ENCODE results near the gene COMMD1. TPM values are rescaled to one million over a fixed set of nuclear protein-coding genes. Genes with fewer than 3 reads are reported as not detected.
"Not testable (repeated sequence)": the region's sequence is repeated elsewhere in the genome, so short reads cannot be mapped to it uniquely, and the experiment has no call there.

COMMD1 gene
- total RNA-seq, result 36.1 and 39.7 TPM in 2 replicates
- long read RNA-seq, transcript COMMD1-201 (3 exons, 911 nt), result major isoform, 17 of 23 reads
- long read RNA-seq, partial matches to known transcripts, result 0 of 23 reads
- long read RNA-seq, other reads (novel, unspliced or antisense), result 6 of 23 reads

DNA sequence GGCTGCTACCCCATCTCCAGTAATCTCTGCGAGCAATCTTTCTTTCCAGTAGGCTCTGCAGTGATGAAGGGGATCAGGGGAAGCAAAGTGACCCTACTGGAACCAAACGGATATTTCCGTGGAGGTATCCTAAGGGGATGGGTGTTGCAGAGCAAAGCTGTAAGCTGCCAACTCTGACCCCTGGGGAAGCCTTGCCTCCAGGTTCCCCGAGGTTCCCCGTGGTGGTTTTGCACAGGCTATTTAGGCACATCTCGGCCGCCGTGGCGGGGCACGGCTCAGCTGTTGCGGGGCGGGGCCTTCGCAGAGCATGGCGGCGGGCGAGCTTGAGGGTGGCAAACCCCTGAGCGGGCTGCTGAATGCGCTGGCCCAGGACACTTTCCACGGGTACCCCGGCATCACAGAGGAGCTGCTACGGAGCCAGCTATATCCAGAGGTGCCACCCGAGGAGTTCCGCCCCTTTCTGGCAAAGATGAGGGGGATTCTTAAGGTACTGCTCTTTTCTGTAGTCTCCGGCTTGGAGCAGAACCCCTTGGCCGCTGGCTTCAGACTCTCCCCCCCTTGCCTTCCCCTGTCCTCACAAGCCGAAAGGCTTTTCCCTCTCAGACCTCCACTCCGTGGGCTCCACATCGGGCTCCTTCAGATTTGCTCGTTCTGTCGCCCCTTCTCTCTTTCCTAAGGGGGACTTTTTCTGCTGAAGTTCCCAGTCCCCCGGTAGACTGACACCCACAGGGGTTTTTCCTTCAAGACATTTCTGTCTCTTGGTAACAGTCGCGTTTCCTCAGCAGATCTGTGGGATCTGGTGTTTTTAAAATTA lies at the start of gene COMMD1:
COMMD1 (plus strand) TSS at position 303 of the 814 bp plus-strand sequence; CDS start at position 308, 5 bp downstream.
- H3K4me1 Mint-ChIP-seq (ENCODE audit: unreplicated experiment), result peaks cover 8% of the 10 kb centered on the region
- no peaks in the 10 kb centered on the region for H3K36me3 Mint-ChIP-seq (ENCODE audit: unreplicated experiment)
- TF ChIP-seq, protein P1, sequence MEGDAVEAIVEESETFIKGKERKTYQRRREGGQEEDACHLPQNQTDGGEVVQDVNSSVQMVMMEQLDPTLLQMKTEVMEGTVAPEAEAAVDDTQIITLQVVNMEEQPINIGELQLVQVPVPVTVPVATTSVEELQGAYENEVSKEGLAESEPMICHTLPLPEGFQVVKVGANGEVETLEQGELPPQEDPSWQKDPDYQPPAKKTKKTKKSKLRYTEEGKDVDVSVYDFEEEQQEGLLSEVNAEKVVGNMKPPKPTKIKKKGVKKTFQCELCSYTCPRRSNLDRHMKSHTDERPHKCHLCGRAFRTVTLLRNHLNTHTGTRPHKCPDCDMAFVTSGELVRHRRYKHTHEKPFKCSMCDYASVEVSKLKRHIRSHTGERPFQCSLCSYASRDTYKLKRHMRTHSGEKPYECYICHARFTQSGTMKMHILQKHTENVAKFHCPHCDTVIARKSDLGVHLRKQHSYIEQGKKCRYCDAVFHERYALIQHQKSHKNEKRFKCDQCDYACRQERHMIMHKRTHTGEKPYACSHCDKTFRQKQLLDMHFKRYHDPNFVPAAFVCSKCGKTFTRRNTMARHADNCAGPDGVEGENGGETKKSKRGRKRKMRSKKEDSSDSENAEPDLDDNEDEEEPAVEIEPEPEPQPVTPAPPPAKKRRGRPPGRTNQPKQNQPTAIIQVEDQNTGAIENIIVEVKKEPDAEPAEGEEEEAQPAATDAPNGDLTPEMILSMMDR (IDR thresholded peaks at IDR 0.05), result no peak
- peak within 1 kb of the TSS; percentile 98 for H3K4me3 Mint-ChIP-seq (ENCODE audit: unreplicated experiment)
- peak; percentile 88 for DNase-seq (ENCODE audit: extremely low spot score, unreplicated experiment)
- no peaks in the 10 kb centered on the region for H3K9me3 Mint-ChIP-seq (ENCODE audit: unreplicated experiment)
- peak within 1 kb of the TSS; percentile 91 for H3K27ac Mint-ChIP-seq (ENCODE audit: unreplicated experiment)
- no peaks in the 10 kb centered on the region for H3K27me3 Mint-ChIP-seq (ENCODE audit: unreplicated experiment)

DNA sequence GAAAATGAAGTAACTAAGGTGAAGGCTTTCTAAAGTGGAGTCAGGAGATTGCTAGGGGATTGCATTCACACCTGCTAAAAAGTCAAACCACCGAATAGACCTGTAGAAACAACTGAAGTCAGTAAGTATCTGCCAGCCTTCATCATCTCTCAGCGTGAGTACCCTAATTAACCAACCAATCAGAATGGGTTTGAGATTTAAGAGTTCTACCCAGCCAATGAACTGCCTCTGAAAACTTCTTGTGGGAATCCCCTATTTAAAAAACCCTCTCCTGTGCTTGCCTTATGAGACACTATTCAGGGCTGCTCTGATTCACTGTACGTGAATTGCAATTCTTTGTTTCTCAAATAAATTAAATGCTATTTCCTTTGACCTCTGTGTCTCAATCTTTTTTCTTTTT lies 48.2 kb upstream of the COMMD1 start:
- Mint-ChIP-seq H3K27ac (ENCODE audit: unreplicated experiment) (no peak overlapping the region), H3K9me3 (ENCODE audit: unreplicated experiment) (no peaks in the 10 kb centered on the region), H3K4me3 (ENCODE audit: unreplicated experiment) (no peak overlapping the region), H3K36me3 (ENCODE audit: unreplicated experiment) (no peaks in the 10 kb centered on the region), H3K4me1 (ENCODE audit: unreplicated experiment) (peaks cover 15% of the 10 kb centered on the region), H3K27me3 (ENCODE audit: unreplicated experiment) (no peaks in the 10 kb centered on the region)
- no peak for DNase-seq (ENCODE audit: extremely low spot score, unreplicated experiment)
- TF ChIP-seq, protein P1 (IDR thresholded peaks at IDR 0.05), result no peak

DNA sequence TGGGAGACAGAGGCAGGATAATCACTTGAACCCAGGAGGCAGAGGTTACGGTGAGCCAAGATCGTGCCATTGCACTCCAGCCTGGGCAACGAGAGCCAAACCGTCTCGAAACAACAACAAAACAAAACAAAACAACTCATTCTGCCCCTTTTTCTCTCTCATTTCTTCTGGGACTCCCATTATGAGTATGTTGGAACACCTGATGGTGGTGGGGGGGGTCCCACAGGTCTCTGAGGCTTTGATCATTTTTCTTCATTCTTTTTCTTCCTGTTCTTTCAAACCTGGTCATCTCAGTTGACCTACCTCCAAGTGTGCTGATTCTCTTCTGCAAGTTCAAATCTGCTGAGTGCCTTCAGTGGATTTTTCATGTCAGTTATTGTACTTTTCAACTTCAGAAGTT lies 43.4 kb upstream of the COMMD1 start:
- Mint-ChIP-seq H3K27me3 (ENCODE audit: unreplicated experiment) (no peaks in the 10 kb centered on the region), H3K9me3 (ENCODE audit: unreplicated experiment) (peaks cover 3% of the 10 kb centered on the region), H3K36me3 (ENCODE audit: unreplicated experiment) (peaks cover 26% of the 10 kb centered on the region), H3K4me3 (ENCODE audit: unreplicated experiment) (no peak overlapping the region), H3K4me1 (ENCODE audit: unreplicated experiment) (no peaks in the 10 kb centered on the region), H3K27ac (ENCODE audit: unreplicated experiment) (no peak overlapping the region)
- DNase-seq (ENCODE audit: extremely low spot score, unreplicated experiment), result no peak
- TF ChIP-seq, protein P1 (IDR thresholded peaks at IDR 0.05), result no peak

DNA sequence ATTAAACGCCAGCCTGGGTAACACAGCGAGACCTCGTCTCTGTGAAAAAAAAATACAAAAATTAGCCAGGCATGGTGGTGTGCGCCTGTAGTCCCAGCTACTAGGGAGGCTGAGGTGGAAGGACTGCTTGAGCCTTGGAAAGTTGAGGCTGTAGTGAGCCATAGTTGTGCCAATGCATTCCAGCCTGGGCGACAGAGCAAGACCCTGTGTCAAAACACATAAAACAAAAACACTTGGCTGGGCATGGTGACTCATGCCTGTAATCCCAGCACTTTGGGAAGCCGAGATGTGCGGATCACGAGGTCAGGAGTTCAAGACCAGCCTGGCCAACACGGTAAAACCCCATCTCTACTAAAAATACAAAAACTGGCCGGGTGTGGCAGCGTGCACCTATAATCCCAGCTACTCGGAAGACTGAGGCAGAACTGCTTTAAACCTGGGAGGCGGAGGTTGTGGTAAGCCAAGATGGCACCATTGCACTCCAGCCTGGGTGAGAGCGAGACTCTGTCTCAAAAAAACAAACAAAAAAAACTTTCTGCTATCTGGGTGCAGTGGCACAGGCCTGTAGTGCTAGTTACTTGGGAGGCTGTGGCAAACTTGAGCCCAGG lies 38.9 kb upstream of the COMMD1 start:
- not testable (repeated sequence) for H3K27ac Mint-ChIP-seq (ENCODE audit: unreplicated experiment); DNase-seq (ENCODE audit: extremely low spot score, unreplicated experiment); H3K4me3 Mint-ChIP-seq (ENCODE audit: unreplicated experiment); H3K9me3 Mint-ChIP-seq (ENCODE audit: unreplicated experiment); H3K4me1 Mint-ChIP-seq (ENCODE audit: unreplicated experiment); H3K27me3 Mint-ChIP-seq (ENCODE audit: unreplicated experiment)
- peaks cover 54% of the 10 kb centered on the region for H3K36me3 Mint-ChIP-seq (ENCODE audit: unreplicated experiment)

DNA sequence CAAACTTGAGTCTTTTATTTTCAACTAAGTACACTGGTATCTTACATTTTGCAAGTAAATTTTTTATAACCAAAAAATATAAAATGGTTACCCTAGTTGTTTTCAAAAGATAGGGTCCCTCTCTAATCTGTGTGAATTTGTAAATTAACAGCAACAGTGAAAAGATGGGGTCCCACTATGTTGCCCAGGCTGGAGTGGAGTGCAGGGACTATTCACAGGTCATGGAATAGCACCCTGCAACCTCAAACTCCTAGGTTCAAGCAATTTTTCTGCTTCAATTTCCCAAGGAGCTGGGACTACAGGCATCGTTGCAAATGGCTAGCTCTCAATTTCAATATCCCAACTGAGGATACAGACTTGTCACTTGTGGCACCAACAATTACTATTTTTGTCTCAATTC lies 29.1 kb upstream of the COMMD1 start:
- H3K9me3 Mint-ChIP-seq (ENCODE audit: unreplicated experiment), result no peaks in the 10 kb centered on the region
- H3K27ac Mint-ChIP-seq (ENCODE audit: unreplicated experiment), result no peak overlapping the region
- DNase-seq (ENCODE audit: extremely low spot score, unreplicated experiment), result no peak
- H3K4me1 Mint-ChIP-seq (ENCODE audit: unreplicated experiment), result no peaks in the 10 kb centered on the region
- peaks cover 37% of the 10 kb centered on the region for H3K36me3 Mint-ChIP-seq (ENCODE audit: unreplicated experiment)
- no peaks in the 10 kb centered on the region for H3K27me3 Mint-ChIP-seq (ENCODE audit: unreplicated experiment)
- H3K4me3 Mint-ChIP-seq (ENCODE audit: unreplicated experiment), result no peak overlapping the region
- TF ChIP-seq, protein P1 (IDR thresholded peaks at IDR 0.05), result no peak

Measured in osteocyte (in vitro differentiated cells).